ENCODE data around the gene SNX1.
"Not testable (repeated sequence)": the region's sequence is repeated elsewhere in the genome, so short reads cannot be mapped to it uniquely, and the experiment has no call there.

Gene SNX1, protein sequence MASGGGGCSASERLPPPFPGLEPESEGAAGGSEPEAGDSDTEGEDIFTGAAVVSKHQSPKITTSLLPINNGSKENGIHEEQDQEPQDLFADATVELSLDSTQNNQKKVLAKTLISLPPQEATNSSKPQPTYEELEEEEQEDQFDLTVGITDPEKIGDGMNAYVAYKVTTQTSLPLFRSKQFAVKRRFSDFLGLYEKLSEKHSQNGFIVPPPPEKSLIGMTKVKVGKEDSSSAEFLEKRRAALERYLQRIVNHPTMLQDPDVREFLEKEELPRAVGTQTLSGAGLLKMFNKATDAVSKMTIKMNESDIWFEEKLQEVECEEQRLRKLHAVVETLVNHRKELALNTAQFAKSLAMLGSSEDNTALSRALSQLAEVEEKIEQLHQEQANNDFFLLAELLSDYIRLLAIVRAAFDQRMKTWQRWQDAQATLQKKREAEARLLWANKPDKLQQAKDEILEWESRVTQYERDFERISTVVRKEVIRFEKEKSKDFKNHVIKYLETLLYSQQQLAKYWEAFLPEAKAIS
- 105 to 152 reads per million in 2 experiments for total RNA-seq

GRCh38 chr15:64095795-64096667, at the start of gene SNX1:
Gene SNX1, plus strand, starts transcription at chr15:64095982. Its CDS starts 32 bp downstream, at chr15:64096014.
- DNase-seq (ENCODE audit: low read depth), result peak; percentile 93

GRCh38 chr15:64046421-64047153, 49.2 kb upstream of the SNX1 start, which contains the start of gene DAPK2:
Gene DAPK2, minus strand, starts transcription at chr15:64046485. Its CDS starts 6,224 bp downstream, at chr15:64040261.
- DNase-seq (ENCODE audit: low read depth), result peak; percentile 37

DNA sequence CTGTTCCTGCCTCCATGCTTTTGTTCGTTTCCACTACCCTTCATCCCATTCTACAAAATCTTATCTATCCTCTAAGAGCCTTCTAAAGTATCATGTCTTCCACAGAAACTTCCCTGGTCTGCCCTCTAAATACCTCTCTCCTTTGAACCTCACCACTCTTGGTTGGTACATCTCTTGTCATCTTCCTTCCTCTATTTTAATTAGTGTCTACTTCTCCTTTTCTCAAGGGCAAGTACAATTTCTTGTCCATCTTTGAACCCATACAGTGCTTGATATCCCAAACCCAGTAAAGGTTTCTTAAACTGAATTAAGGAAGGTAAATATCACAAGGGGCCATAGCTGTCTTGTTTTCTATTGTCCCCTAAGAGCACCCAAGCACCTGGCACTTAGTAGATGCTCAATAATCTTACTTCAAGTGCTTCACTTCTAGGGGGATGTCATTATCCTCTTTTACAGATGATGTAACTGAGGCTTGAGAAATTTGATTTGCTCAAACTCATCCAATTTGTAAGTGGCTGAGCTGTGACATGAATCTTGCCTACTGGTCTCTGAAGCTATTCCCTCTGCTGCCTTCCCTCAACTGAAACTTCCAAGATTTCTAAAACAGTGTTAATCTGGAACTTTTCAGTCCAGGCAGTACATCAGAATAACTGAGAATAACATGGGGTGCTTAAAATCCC, 46.9 kb upstream of the SNX1 start:
- DNase-seq (ENCODE audit: low read depth), result no peak

- no peak for DNase-seq (ENCODE audit: low read depth)
Observed at GRCh38 chr15:64050281-64051092, 45.3 kb upstream of the SNX1 start.

- no peak for DNase-seq (ENCODE audit: low read depth)
Observed at GRCh38 chr15:64051093-64051402, 44.7 kb upstream of the SNX1 start.

- DNase-seq (ENCODE audit: low read depth), result no peak
Observed at GRCh38 chr15:64051407-64052259, 44.1 kb upstream of the SNX1 start.

DNA sequence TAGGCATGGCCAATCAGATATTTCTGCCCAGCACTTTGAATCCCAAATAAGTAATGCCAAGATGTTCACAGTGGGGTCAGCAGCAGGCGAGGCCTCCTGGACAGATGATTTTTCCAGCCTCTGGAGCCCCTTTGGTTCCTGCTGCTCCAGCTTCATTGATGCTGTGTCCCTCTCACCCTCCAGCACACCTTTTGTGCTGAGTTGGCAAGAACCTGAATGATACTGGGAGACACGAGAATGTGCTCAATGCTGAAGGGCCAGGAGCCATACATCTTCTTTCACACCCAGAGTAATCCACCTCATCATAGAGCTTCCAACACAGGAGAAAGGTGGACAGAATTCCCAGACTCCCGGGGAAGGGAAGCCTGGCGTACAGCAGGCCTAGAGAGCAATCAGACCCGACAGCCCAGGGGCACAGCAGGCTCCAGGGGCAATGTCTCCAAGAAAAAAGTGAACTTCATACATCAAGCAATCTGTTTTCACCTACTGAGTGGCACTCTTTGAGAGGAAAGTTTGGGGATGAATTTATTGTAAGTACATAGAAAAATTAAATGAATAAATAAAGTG, 42.8 kb upstream of the SNX1 start:
- DNase-seq (ENCODE audit: low read depth), result no peak

- not testable (repeated sequence) for DNase-seq (ENCODE audit: low read depth)
Observed at GRCh38 chr15:64053674-64054073, 42.1 kb upstream of the SNX1 start.

DNA sequence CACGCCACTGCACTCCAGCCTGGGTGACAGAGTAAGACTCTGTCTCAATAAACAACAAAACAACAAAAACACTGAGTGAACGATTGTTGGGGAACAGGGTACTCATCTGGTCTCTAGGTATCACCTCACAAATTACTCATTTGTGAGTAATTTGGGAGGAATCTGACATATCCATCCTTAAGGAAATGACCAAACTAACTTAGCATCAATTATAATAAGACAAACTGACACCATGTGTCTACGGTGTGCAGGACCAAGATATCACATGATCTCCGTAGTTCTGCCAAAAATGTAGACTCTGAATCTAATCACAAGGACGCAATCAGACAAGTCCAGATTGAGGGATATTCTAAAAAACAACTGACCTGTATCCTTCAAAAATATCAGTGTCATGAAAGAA, 37.5 kb upstream of the SNX1 start:
- DNase-seq (ENCODE audit: low read depth), result no peak

DNA sequence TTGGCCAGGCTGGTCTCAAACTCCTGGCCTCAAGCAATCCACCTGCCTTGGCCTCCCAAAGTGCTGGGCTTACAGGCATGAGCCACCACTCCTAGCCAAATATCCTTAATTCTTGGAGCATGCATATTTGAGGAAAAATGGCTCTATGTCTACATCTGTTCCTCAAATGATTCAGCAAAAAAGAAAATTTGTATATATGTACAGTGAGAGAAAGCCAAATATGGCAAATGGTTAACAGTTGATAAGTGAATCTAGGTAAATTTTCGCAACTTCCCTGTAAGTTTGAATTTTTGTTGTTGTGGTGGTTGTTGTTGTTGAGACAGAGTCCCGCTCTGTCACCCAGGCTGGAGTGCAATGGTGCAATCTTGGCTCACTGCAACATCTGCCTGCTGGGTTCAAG, 36.7 kb upstream of the SNX1 start:
- DNase-seq (ENCODE audit: low read depth), result not testable (repeated sequence)

GRCh38 chr15:64060716-64061115, 35.1 kb upstream of the SNX1 start:
- no peak for DNase-seq (ENCODE audit: low read depth)

- no peak for DNase-seq (ENCODE audit: low read depth)
Observed at GRCh38 chr15:64066451-64066850, 29.3 kb upstream of the SNX1 start.

DNA sequence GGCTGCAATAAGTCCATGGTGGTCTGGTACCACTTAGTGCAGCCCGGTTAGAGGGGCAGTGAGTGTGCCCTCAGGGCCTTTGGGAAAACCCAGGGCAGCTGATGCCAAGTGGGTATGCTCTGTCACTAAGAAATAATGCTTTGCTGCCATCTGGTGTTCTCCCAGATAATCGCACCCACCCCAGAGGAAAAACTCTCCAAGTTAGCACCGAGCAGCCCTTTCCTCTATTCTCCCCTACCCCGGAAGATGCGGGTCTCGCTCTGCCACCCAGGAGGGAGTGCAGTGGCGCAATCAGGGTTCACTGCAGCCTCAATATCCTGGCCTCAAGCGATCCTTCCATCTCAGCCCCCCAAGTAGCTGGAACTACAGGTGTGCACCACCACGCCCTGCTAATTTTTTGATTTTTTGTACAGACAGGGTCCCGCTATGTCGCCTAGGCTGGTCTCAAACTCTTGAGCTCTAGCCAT, 28.2 kb upstream of the SNX1 start:
- DNase-seq (ENCODE audit: low read depth), result peak; percentile 41

DNA sequence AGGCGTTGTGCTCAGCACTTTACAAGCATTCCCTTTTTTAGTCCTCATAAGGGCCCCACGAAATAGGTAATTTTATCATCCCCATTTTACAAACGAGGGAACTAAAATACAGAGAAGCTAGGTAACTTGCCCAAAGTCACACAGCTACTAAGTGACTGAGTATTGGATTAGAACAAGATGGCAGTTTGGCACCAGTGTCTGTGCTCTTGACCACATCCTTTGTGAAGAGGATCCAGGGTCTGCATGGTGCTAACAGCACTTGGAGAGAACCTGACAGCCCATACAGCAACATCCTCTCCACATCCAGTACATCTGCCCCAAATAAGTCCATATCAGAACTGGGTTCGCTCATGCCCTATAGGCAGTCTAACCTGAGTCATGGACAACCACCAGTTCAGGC, 27.6 kb upstream of the SNX1 start:
- no peak for DNase-seq (ENCODE audit: low read depth)

GRCh38 chr15:64070106-64070505, 25.7 kb upstream of the SNX1 start:
- DNase-seq (ENCODE audit: low read depth), result no peak

- DNase-seq (ENCODE audit: low read depth), result no peak
Observed at GRCh38 chr15:64070965-64071851, 24.6 kb upstream of the SNX1 start.

- DNase-seq (ENCODE audit: low read depth), result no peak
Observed at GRCh38 chr15:64071931-64072765, 23.6 kb upstream of the SNX1 start.
